Measurements from ENCODE around the gene PITX3.

- no peak for TF ChIP-seq CTCF (IDR thresholded peaks at IDR 0.05)
- no peak for TF ChIP-seq POLR2A (IDR thresholded peaks at IDR 0.05)
- no peak for TF ChIP-seq EP300 (IDR thresholded peaks at IDR 0.05)
- TF ChIP-seq POLR2AphosphoS5 (IDR thresholded peaks at IDR 0.05), result no peak
Observed at GRCh38 chr10:102237711-102238252, 3.5 kb downstream of the PITX3 start.
